Umbilical cord (tissue), 2 donors: ENCODE data around the gene ABCF1. TPM values are rescaled to one million over a fixed set of nuclear protein-coding genes. Genes with fewer than 3 reads are reported as not detected.
"Not testable (repeated sequence)": the region's sequence is repeated elsewhere in the genome, so short reads cannot be mapped to it uniquely, and the experiment has no call there.

Experiments
- DNase-seq: peaks from one replicate; pipeline ENCODE4 v3.0.0-alpha.2; 2015; ENCODE audit warnings: low spot score
- total RNA-seq: library from RNA; depleted of rRNA; stranded (reverse); fragments of >200 nt; gene quantifications from one replicate; pipeline ENCODE4 v1.2.3, GENCODE V29; 2014; ENCODE audit warnings: low replicate concordance; ENCODE audit not compliant: insufficient read depth

ABCF1 gene
- total RNA-seq: 27.2 TPM

DNA sequence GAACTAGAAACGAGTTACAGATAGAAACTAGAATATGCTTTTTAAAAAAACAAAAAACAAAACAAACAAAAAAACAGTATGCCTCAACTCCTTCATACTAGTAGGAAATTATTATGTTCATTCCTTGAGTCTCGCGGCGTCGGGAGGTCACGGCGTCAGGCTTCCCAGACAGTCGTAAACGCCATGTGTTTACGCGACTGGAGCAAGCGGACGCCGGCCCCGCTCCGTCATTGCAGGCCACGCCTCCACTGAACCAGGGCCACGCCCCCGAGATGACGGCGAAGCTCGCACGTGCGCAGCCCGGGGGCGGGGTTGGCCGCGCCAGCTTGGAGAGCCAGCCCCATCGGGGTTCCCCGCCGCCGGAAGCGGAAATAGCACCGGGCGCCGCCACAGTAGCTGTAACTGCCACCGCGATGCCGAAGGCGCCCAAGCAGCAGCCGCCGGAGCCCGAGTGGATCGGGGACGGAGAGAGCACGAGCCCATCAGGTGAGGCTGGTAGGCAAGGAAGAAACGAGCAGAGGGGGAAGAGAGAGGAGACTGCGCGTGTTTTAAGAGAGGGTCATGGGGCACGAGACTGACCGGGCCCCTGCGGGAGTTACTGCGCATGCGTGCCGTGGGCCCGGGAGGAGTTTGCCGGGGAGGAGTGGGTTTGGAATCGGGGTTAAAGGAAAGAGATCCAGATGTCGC is at the start of gene ABCF1:
Gene ABCF1 (plus strand): TSS at position 368 of the 687 bp plus-strand sequence. CDS start 46 bp downstream, at position 414.
- peak; percentile 98 for DNase-seq

DNA sequence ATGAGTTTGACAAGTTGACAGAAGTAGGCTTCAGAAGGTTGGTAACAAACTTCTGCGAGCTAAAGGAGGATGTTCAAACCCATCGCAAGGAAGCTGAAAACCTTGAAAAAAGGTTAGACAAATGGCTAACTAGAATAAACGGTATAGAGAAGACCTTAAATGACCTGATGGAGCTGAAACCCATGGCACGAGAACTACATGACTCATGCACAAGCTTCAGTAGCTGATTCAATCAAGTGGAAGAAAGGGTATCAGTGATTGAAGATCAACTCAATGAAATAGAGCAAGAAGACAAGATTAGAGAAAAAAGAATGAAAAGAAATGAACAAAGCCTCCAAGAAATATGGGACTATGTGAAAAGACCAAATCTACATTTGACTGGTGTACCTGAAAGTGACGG is 49.3 kb upstream of the ABCF1 start:
- not testable (repeated sequence) for DNase-seq

DNA sequence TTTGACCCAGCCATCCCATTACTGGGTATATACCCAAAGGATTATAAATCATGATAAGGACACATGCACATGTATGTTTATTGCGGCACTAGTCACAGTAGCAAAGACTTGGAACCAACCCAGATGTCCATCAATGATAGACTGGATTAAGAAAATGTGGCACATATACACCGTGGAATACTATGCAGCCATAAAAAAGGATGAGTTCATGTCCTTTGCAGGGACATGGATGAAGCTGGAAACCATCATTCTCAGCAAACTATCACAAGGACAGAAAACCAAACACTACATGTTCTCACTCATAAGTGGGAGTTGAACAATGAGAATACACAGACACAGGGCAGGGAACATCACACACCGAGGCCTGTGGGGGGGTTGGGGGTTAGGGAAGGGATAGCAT is 44.8 kb upstream of the ABCF1 start:
- not testable (repeated sequence) for DNase-seq

DNA sequence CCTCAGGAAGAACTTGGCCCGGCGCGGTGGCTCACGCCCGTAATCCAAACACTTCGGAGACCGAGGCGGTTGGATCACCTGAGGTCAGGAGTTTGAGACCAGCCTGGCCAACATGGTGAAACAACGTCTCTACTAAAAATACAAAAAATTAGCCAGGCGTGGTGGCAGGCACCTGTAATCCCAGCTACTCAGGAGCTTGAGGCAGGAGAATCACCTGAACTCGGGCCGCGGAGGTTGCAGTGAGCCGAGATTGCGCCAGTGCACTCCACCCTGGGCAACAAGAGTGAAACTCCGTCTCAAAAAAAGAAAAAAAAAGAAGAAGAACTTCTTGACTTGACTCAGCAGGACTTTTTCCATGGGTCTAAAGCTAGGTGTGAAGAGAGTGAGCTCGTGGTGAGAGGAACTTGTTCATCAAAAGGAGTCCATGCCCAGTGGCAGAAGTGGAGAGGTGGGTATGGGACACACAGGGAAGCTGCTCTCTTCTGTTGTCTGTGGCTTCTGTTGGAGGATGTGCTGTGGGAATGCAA is 41.8 kb upstream of the ABCF1 start:
- DNase-seq: not testable (repeated sequence)

DNA sequence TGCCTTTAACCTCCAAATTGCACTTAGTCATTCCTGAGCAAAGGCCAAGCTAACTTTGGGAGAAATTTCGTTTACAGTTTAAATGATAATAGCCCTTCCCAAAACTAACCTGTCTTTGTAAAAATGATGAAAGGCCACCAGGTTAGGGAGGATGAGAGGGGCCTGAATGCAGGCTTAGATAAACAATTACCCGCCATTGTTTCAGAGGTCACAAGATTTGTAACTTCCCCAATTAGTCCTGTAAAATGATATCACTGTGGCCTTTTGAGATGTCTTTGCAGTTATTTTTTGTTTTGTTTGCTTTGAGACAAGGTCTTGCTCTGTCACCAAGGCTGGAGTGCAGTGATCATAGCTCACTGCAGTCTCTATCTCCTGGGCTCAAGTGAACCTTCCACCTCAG is 41.2 kb upstream of the ABCF1 start:
- DNase-seq: no peak

DNA sequence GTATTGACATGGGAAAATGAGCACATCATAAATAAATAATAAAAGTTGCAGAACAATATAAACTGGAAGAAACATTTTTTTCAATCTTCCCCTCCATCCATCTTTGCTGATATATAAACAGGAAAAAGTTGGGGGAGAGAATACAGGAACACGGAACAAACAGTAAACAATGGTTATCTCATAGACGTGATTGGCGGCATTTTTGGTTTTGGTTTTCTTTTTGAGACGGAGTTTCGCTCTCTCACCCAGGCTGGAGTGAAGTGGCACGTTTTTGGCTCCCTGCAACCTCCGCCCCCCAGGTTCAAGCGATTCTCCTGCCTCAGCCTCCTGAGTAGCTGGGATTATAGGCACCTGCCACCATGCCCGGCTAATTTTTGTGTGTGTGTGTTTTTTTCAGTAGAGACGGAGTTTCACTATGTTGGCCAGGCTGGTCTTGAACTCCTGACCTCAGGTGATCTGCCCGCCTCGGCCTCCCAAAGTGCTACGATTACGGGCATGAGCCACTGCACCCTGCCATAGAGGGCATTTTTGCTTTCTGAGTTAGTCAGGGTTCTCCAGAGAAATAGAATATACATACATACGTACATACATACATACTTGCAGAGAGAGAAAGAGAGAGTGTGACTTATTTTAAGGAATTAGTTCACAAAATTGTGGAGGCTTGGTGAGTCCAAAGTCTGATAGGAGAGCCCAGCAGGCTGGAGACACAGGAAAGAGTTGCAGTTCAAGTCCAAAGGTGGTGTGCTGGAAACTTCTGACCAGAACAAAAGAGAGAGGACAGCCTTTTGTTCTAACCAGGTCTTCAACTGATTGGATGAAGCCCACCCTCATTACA is 37.6 kb upstream of the ABCF1 start:
- no peak for DNase-seq

DNA sequence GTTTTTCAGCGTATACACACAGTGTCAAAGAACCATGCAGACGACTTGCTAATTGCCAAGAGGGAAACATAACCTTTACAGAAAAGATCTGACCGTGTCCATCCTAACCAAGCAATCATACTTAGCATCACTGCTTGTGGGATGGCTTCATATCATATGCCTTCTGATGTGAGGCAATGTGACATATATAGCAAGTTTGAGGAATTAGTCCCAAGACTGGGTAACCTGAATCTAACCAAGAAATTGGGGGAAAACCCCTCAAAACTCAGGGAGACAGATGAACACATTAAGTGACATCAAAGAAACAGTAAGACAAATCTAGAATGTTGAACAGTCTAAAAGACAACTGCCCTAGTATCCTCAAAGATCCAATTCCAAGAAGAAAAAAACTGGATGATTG is 33.3 kb upstream of the ABCF1 start:
- no peak for DNase-seq

DNA sequence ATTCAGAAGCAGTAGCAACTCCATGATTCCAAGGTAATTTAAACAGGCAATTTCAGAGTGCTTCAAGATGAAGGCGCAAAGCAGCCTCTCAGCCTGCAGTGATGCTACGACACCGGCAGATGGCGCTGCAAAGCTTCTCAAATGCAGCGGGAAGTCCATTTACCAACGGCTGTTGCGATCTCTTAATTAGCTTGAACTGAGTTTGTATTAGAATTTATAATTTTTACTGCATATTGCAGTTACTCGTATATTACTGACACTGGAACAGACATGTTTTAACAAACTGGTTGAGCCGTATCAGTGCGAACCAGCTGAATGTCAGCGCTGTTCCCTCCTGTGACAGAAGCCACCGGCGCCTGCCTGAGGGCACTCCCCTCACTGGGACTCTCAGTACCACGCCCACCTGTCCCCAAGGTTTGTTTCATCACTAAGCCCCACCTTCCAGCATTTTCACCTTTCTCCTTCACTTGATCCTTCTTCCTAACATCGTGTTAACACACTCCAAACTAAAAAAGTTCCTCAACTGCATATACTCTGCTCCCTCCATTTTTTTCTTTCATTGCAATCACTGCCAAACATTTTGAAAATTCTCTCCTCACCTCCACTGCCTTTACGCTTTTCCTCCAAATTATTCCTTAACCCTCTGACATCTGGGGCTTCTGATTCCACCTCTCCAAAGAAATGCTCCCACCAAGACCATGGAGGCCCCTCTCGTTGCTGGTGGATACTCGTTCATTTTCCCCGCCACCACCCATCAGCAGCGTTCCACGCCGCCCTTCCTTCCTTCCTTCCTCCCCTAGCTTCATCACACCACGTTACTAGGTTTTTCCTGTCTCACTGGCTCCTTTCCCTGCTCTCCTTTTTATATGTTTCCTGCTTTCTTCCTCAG is 29.5 kb upstream of the ABCF1 start:
- peak; percentile 86 for DNase-seq

DNA sequence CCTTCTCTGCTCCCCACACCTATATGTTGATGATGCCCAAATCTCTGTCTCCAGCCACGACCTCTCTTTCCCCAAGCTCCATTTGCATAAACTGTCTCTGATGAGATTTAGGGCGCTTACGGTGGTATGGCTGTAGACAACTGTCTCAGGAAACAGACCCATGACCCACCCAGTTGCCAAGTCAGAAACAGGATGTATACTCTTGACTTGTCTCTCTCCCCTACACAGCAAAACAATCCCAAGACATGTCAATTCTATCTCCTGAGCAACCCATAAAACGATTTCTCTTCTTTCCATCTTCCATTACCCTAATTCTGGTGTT is 28.9 kb upstream of the ABCF1 start:
- DNase-seq: no peak

DNA sequence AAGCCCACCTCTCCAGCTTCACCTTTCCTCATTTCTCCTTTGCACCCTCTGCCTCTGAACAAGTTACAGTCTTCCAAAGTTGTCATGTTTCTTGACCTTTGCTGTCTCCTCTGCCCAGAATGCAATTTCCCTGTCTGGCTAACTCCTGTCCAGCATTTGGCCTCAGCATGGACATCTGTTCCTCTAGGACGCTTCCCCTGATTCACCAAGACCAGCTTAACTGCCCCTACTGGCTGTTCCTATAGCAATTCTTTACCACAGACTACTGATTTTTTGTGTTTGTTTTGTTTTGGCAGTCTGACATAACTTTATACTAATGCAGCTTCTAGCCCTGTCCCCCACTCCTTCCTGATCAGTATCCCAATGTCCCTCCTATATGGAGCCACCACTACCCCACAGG is 28.3 kb upstream of the ABCF1 start:
- DNase-seq: no peak

DNA sequence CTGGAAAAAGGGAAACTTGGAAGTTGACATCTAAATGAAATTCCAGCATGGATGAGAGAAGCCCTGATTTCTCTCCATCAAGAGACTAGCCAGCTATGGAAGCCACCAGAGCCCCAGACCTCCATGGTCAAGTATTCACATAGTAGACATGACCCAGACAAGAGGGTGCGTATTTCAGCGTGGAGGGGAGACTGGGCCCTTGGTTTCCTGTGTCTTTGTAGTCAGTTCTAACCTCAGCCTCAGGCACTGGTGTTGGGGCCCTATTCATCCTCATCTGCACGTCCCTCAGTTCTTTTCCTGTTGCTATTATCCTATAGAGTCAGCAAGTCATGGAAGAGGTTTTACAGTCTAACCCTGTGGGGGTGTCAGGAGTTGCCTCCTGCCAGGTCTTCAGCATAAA is 27.4 kb upstream of the ABCF1 start:
- no peak for DNase-seq

DNA sequence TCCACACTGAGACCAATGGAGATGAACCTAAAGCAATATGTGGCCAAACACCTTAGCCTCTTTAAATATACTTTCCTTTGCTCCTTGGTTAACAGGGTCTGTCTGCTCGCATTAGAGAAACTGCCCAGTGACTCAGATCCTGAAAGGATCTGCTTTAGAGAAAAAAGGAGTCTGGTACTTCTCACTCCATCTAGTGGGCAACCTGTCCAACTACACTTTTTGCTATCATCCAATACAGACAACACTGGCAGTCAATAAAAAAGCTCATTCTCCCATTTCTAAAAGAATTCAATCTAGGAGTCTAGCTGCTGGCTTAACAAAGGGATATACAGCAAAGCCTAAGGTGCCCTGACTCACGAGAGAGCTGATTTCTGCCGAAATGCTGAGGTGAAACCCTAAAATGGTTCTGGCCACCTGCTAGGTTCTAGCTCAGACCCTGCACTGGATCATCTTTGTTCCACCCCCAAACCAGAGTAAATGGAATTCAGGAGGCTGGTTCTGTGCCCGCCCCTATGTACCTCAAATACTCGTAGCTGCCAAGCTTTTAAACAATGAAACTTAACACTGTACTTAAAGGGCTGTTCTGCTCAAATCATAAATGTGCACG is 26.5 kb upstream of the ABCF1 start:
- peak; percentile 73 for DNase-seq

DNA sequence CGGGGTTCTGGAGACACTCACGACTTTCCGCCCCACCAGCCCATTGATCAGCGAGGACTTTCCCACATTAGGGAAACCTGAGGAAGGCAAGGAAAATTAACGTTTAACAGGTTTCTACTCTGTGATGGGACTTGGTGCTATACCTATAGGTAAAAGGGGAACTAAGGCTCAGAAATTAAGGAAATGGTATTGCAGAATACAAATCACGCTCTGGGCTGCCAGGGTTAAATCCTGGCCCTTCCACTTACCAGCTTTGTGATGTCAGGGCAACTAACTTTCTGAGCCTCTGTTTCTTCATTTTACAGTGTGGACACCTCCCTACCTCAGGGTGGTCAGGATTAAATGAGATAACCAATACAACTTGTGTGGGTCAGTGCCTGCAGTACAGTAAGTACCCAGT is 23.8 kb upstream of the ABCF1 start:
- no peak for DNase-seq

DNA sequence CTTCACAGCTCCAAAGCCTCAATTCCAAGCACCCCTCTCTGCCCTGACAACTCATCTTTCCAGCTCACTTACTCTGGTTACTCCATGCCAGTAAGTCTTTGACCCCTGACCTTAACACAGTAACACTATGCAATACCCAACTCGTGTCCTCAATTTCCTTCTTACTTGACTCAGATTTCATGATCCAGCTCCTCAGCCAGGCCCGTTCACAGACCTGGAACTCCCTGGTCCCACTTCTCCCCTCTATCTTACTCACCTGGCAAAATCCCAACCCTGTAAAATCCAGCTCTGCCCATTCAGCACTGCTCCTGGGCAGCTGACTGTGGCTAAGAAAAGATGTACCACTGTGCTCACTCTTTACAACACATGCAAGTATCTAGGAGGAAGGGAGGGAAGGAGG is 22.9 kb upstream of the ABCF1 start:
- no peak for DNase-seq

DNA sequence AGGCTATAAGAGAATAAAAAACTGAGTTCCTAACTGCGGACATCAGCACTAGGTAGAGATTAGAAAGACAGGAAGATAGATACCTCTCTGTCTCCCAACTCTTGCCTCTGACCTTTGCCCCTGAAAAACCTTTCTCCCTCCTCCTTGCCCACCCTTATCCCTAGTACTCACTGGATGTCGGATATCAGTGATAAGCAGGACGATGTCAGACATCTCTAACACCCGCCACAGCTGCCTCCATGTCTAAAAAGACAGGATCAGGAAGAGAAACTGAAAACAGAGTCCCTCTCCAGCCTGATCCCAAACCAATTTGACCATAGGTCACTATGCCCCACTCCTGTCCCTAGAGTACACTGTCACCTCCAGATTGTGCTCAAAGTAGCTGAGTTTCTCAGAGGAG is 16.8 kb upstream of the ABCF1 start:
- no peak for DNase-seq

DNA sequence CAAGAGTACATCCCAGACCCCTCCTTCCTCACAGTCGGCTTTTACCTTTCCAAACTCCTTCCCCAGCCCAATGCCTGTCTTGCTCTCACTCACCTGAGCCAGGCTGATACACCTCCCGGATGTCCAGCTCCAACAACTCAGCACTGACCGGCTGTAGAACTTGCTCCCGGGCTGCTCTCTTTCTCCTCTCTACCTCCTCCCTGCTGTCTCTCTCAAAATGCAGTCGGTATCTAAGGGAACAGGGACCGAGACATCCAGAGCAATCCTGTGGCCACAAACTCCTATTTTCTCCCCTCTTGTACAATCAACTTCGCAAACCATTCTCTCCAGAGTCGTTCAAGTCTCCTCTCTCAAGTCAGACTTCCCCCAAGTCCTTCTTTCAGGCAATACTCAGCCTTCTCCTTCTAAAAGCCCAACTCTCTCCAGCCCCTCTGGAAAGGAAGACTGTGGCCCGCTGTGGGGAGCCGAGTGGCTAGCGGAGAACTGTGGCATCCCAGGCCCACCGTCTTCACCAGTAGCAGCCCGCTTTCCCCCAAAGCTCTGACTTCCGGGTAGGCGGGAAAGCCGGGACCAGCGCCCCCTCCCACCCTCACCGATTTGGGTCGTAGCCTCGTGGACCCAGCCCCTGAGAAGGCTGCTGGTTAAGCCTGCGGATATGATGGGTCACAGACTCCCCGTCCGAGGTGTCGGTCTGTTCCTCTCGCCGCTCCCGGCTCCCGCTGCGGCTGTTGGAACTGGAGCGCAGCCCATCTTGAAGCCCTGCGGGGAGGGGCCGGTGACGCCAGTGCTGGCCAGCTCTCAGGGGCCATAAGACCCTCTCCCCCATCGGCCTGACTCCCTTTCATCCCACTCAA is 16.1 kb upstream of the ABCF1 start:
- no peak for DNase-seq

DNA sequence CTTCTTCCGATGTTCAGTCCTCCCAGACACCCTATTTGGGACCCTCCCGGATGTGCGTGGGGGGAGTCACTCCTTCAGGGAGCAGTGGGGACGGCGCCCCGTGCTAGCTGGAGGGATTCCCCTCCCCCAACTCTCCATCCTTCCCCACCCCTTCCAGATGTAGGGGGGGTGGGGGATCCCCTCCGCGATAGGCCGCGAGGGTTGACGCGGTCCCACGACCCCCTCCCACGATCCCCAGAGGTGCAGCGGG is 15.5 kb upstream of the ABCF1 start:
- DNase-seq: peak; percentile 75

DNA sequence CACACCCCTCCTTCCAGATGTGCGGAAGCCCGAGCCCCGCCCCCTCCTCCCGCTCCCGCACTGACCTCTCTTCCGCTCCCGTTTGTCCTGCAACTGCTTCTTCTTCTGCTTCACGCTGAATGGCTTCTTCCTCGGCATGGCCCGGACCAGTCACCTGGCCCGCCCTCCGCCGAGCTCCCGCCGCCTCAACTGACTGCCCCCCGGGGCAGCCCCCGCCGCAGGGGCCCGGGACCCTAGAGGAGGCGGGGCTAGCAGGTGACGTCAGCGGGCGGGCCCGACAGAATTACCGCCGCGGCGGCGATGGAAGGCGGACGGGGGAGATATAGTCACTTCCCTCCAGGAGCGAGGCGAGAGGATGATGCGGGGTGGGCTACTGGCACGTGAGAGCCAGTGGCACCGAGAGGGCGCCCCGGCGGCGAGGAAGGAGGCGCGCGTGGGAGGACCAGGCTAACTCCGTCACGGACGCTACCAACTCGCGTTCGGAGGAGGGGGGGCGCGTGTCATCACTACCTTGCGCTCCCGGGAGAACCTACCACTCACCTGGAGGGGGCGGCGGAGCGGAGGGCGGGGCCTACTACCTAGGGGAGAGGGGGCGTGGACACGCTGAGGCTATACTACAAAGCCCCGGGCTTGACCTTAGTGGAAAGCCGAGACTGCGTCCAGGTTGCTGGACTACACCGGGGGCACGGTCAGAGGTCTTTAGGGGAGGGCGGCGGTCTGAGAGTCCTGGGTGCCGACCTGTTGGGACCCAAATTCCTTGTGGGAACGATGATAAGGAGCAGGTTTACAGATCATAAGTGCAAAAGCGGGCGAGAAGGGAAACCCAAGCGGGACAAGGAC is 15.0 kb upstream of the ABCF1 start, which contains the start of gene GNL1:
Gene GNL1 (minus strand): TSS at position 424 of the 840 bp plus-strand sequence. CDS start 286 bp downstream, at position 138.
- DNase-seq: peak; percentile 94

DNA sequence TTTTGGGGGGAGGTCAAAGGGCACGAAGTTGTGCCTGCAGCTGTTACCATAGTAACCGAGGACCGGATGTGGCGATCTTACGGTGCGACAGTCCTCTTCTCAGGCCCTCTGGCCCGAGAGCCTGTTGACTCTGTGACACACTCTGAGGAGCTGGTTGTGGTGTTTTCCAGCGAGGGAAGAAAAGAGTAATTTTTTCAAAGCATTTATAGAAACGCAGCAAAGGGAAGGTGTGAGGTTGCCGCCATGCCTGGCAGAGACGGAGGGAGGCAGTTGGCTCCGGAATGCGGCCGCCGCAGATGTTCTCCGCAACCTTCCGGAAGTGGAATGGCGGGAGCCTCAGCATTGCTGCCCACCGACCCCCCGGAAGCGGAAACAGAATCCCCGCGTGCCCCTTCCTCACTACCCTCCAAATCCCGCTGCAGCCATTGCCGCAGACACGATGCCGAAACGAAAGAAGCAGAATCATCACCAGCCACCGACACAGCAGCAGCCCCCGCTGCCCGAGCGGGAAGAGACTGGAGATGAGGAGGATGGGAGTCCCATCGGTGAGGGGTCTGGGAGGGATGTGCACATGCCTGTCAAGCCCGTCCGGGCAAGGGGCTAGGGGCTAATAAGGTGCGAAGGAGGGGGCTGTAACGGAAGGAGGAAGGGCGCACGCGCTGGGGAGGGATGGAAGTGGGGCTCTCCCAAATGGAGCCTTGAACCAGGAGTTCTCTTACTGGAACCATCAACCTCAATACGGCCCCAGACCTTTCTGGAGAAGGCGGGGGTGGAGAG is 14.1 kb upstream of the ABCF1 start, which contains the start of gene PRR3:
Gene PRR3 (plus strand): TSS at position 390 of the 777 bp plus-strand sequence. CDS start 50 bp downstream, at position 440.
- DNase-seq: peak; percentile 96
